ENCODE measurements around the gene MARCHF6.

MARCHF6 gene

GRCh38 chr5:10353241-10354047 is at the start of gene MARCHF6 (continued):
- TF ChIP-seq ZNF639 (tag by site-specific recombination; IDR thresholded peaks at IDR 0.05): no peak; the same call in 1 of the 2 replicates
- no peak for TF ChIP-seq ZNF174 (tag by site-specific recombination; IDR thresholded peaks at IDR 0.05)
- TF ChIP-seq ZNF362 (tag by site-specific recombination; IDR thresholded peaks at IDR 0.05): no peak
- TF ChIP-seq PRDM6 (tag by site-specific recombination; IDR thresholded peaks at IDR 0.05): no peak
- peak; percentile 31; the same call in 1 of the 2 replicates for TF ChIP-seq ZNF423 (tag by site-specific recombination; IDR thresholded peaks at IDR 0.05)
- TF ChIP-seq ZNF132 (tag by site-specific recombination; IDR thresholded peaks at IDR 0.05; ENCODE audit: borderline replicate concordance): no peak
- peak; percentile 96 for TF ChIP-seq PATZ1 (tag by site-specific recombination; IDR thresholded peaks at IDR 0.05)
- TF ChIP-seq SP7 (tag by site-specific recombination; IDR thresholded peaks at IDR 0.05): peak; percentile 83
- TF ChIP-seq ZNF792 (tag by site-specific recombination; IDR thresholded peaks at IDR 0.05): no peak; the same call in 1 of the 2 replicates
- TF ChIP-seq ZNF350 (tag by site-specific recombination; IDR thresholded peaks at IDR 0.05): no peak
- no peak for TF ChIP-seq ZNF133 (tag by site-specific recombination; IDR thresholded peaks at IDR 0.05)
- peak; percentile 79; the same call in 1 of the 2 replicates for TF ChIP-seq ZNF561 (tag by site-specific recombination; IDR thresholded peaks at IDR 0.05; ENCODE audit: borderline replicate concordance)
- TF ChIP-seq GLIS1 (tag by site-specific recombination; IDR thresholded peaks at IDR 0.05): peak; percentile 80
- no peak; the same call in 1 of the 2 replicates for TF ChIP-seq ZSCAN4 (tag by site-specific recombination; IDR thresholded peaks at IDR 0.05)
- peak; percentile 70; the same call in 1 of the 2 replicates for TF ChIP-seq ZNF324 (tag by site-specific recombination; IDR thresholded peaks at IDR 0.05)
- no peak for TF ChIP-seq BCL11B (tag by site-specific recombination; IDR thresholded peaks at IDR 0.05; ENCODE audit: low read depth)
- TF ChIP-seq ZBTB21 (tag by site-specific recombination; IDR thresholded peaks at IDR 0.05): peak; percentile 41; the same call in 1 of the 2 replicates
- TF ChIP-seq ZNF596 (tag by site-specific recombination; IDR thresholded peaks at IDR 0.05): peak; percentile 94
- TF ChIP-seq ZNF341 (tag by site-specific recombination; IDR thresholded peaks at IDR 0.05; ENCODE audit: low read depth): peak; percentile 14; the same call in 1 of the 2 replicates
- TF ChIP-seq ZBTB8A (tag by site-specific recombination; IDR thresholded peaks at IDR 0.05): peak; percentile 60
- no peak for TF ChIP-seq TRIM28 (IDR thresholded peaks at IDR 0.05; ENCODE audit: borderline replicate concordance, low read length)
- TF ChIP-seq ZNF335 (tag by site-specific recombination; conservative IDR thresholded peaks at IDR 0.05): peak; percentile 98
- 0 out of 2 replicates have a peak, but pooled peaks have one; percentile 61 for TF ChIP-seq MZF1 (tag by site-specific recombination; IDR thresholded peaks at IDR 0.05; ENCODE audit: borderline replicate concordance)
- TF ChIP-seq ZNF658 (tag by site-specific recombination; IDR thresholded peaks at IDR 0.05): no peak
- TF ChIP-seq ZNF501 (tag by site-specific recombination; IDR thresholded peaks at IDR 0.05): peak; percentile 99
- peak; percentile 31; the same call in 1 of the 2 replicates for TF ChIP-seq ATF2 (tag by site-specific recombination; IDR thresholded peaks at IDR 0.05; ENCODE audit: low read depth)
- TF ChIP-seq GLI2 (tag by site-specific recombination; IDR thresholded peaks at IDR 0.05; ENCODE audit: borderline replicate concordance, low read depth): no peak
- peak; percentile 91 for TF ChIP-seq ZNF366 (tag by site-specific recombination; conservative IDR thresholded peaks at IDR 0.05)
- peak; percentile 94 for TF ChIP-seq ZFP37 (tag by site-specific recombination; IDR thresholded peaks at IDR 0.05)
- TF ChIP-seq ZNF175 (tag by site-specific recombination; IDR thresholded peaks at IDR 0.05): no peak
- TF ChIP-seq ZNF416 (tag by site-specific recombination; IDR thresholded peaks at IDR 0.05): no peak
- TF ChIP-seq ZNF433 (tag by site-specific recombination; IDR thresholded peaks at IDR 0.05; ENCODE audit: low read depth): no peak

All from HEK293 (cell line).